ENCODE measurements around the gene ITPK1.

The ITPK1 gene

GRCh38 chr14:92930737-92931602, 184.8 kb downstream of the ITPK1 start:
- FAIRE-seq = no peak
- DNase-seq (ENCODE audit: insufficient read length, low spot score) = no peak

- FAIRE-seq = no peak
- DNase-seq (ENCODE audit: insufficient read length, low spot score) = no peak
Observed at GRCh38 chr14:92929689-92930608, 185.8 kb downstream of the ITPK1 start.

- DNase-seq (ENCODE audit: insufficient read length, low spot score) = no peak
Observed at GRCh38 chr14:92928961-92929688, 186.6 kb downstream of the ITPK1 start.

GRCh38 chr14:92928258-92928629, 187.5 kb downstream of the ITPK1 start:
- FAIRE-seq (no peak), DNase-seq (ENCODE audit: insufficient read length, low spot score) (no peak)

More at GRCh38 chr14:92928961-92929688, 186.6 kb downstream of the ITPK1 start:
- FAIRE-seq = no peak

GRCh38 chr14:92927349-92928257, 188.1 kb downstream of the ITPK1 start:
- DNase-seq (ENCODE audit: insufficient read length, low spot score) (no peak), FAIRE-seq (no peak)

GRCh38 chr14:92926931-92927330, 188.8 kb downstream of the ITPK1 start:
- DNase-seq (ENCODE audit: insufficient read length, low spot score) = no peak

GRCh38 chr14:92926180-92926845, 189.4 kb downstream of the ITPK1 start:
- DNase-seq (ENCODE audit: insufficient read length, low spot score) = no peak
- no peak for FAIRE-seq

More at GRCh38 chr14:92926931-92927330, 188.8 kb downstream of the ITPK1 start:
- FAIRE-seq = no peak

- DNase-seq (ENCODE audit: insufficient read length, low spot score) = no peak
- FAIRE-seq = no peak
Observed at GRCh38 chr14:92925446-92925845, 190.3 kb downstream of the ITPK1 start.

- FAIRE-seq (no peak), DNase-seq (ENCODE audit: insufficient read length, low spot score) (no peak)
Observed at GRCh38 chr14:92924247-92924646, 191.5 kb downstream of the ITPK1 start.

GRCh38 chr14:92923744-92924103, 192.0 kb downstream of the ITPK1 start:
- FAIRE-seq = no peak
- no peak for DNase-seq (ENCODE audit: insufficient read length, low spot score)

GRCh38 chr14:92922883-92923743, 192.6 kb downstream of the ITPK1 start, which contains the start of gene CHGA:
Gene CHGA, plus strand, starts transcription at chr14:92923150. Its CDS starts 210 bp downstream, at chr14:92923360.
- no peak for FAIRE-seq
- DNase-seq (ENCODE audit: insufficient read length, low spot score) = peak; percentile 59

GRCh38 chr14:92922155-92922735, 193.5 kb downstream of the ITPK1 start:
- no peak for DNase-seq (ENCODE audit: insufficient read length, low spot score)
- FAIRE-seq = no peak

GRCh38 chr14:92920001-92920400, 195.7 kb downstream of the ITPK1 start:
- FAIRE-seq (no peak), DNase-seq (ENCODE audit: insufficient read length, low spot score) (no peak)

- DNase-seq (ENCODE audit: insufficient read length, low spot score) (no peak), FAIRE-seq (no peak)
Observed at GRCh38 chr14:92917956-92918355, 197.8 kb downstream of the ITPK1 start.

- DNase-seq (ENCODE audit: insufficient read length, low spot score) = no peak
- no peak for FAIRE-seq
Observed at GRCh38 chr14:92917041-92917940, 198.4 kb downstream of the ITPK1 start.

GRCh38 chr14:92916201-92916600, 199.5 kb downstream of the ITPK1 start:
- FAIRE-seq (no peak), DNase-seq (ENCODE audit: insufficient read length, low spot score) (no peak)

- FAIRE-seq (no peak), DNase-seq (ENCODE audit: insufficient read length, low spot score) (peak; percentile 50)
Observed at GRCh38 chr14:92914087-92914656, 201.6 kb downstream of the ITPK1 start.

Data from GM19239 (cell line).